ENCODE results near the gene CCDC183. TPM values are rescaled to one million over a fixed set of nuclear protein-coding genes. Genes with fewer than 3 reads are reported as not detected.

Gene CCDC183
- total and polyA plus RNA-seq, 4 donors, result 0.20 to 1.8 (median 1.0) TPM

DNA sequence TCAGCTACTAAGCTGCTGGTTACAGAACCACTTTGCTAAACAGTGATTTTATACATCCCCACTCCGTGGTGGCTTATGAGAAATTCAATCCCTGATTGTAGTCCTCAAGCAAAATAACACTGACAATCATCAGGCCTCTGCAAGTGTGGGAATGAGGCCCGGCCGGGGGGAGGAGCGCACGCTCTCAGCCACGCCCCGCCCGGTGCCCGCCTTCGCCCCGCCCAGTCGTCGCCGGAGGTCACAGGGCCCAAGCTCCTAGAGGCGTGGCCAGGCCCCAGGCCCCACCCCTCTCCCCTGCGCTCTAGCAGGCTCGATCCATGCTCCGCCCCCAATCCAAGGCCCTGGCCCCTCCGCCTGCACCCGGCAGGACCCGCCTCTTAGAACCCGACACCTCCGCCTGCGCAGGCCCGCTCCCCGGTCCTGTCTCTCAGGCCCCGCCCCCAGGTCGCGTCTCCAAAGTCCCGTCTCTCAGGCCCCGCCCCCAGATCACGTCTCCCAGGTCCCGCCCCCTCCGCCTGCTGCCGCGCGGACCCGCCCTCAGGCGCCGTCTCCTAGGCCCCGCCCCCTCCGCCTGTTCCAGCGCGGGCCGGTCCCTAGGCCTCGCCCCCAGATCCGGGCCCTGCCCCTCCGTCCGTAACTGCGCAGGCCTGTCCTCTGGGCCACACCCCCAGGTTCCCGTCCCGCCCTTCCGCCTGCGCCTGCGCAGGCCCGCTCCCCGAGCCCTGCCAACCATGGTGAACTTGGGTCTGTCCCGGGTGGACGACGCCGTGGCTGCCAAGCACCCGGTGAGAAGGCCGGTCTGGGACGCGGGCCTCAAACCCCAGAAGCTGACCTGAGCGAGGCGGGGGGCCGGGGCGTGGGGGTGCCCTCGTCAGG is 5.3 kb upstream of the CCDC183 start, which contains the start of gene TMEM141:
Gene TMEM141, plus strand, starts transcription at position 705 of the 876 bp plus-strand sequence. Its CDS starts 27 bp downstream, at position 732.
- Histone ChIP-seq H3K9me3 (ENCODE audit: control insufficient read depth in 4 of 4, low read length in 3 of 4) (no peaks in the 10 kb centered on the region), H3K27ac (ENCODE audit: low read depth in 1 of 2, low read length in 2 of 2) (peak within 1 kb of the TSS; percentile 91 to 92), H3K4me3 (ENCODE audit: low read depth in 1 of 3, low read length in 3 of 3) (peak within 1 kb of the TSS; percentile 67 to 78 (median 75)), H3K36me3 (ENCODE audit: control insufficient read depth in 4 of 4, insufficient read depth in 3 of 4, low read depth in 1 of 4, low read length in 3 of 4) (peaks cover 0 to 2% (median under 1%) of the 10 kb centered on the region in 4 donors), H3K4me1 (ENCODE audit: control insufficient read depth in 4 of 4, insufficient read depth in 4 of 4, low read length in 3 of 4) (peaks cover 6 to 62% (median 51%) of the 10 kb centered on the region in 4 donors), H3K27me3 (ENCODE audit: control insufficient read depth in 4 of 4, insufficient read depth in 4 of 4, low read length in 3 of 4) (no peaks in the 10 kb centered on the region), H3K9ac (ENCODE audit: low read depth in 1 of 2, low read length in 2 of 2) (peak within 1 kb of the TSS; percentile 60 to 76)
- under 1% methylated on average over 70 of the region's 70 CpGs for WGBS
- peak; percentile 100 for DNase-seq (ENCODE audit: low spot score)
- no peak for TF ChIP-seq RXRA (IDR thresholded peaks at IDR 0.05)
- TF ChIP-seq RAD21 (IDR thresholded peaks at IDR 0.05), result peak; percentile 21 to 22
- no peak for TF ChIP-seq HNF4G (IDR thresholded peaks at IDR 0.05)
- peak; percentile 4 for TF ChIP-seq REST (IDR thresholded peaks at IDR 0.05)
- no peak for TF ChIP-seq CTCF (IDR thresholded peaks at IDR 0.05; ENCODE audit: low read depth, low read length, missing input control)
- TF ChIP-seq SP1 (IDR thresholded peaks at IDR 0.05), result peak; percentile 88
- TF ChIP-seq YY1 (IDR thresholded peaks at IDR 0.05), result peak; percentile 66
- TF ChIP-seq GABPA (IDR thresholded peaks at IDR 0.05 in 1 of 2, conservative IDR thresholded peaks at IDR 0.05 in 1 of 2), result peak in 1 of 2 donors; percentile 79
- TF ChIP-seq HNF4A (conservative IDR thresholded peaks at IDR 0.05), result no peak
- no peak for TF ChIP-seq EGR1 (IDR thresholded peaks at IDR 0.05; ENCODE audit: low read depth in 2 of 2)
- TF ChIP-seq MAX (IDR thresholded peaks at IDR 0.05), result peak; percentile 24
- no peak for TF ChIP-seq ATF3 (IDR thresholded peaks at IDR 0.05)
- no peak for TF ChIP-seq NR2F2 (IDR thresholded peaks at IDR 0.05)
- no peak for TF ChIP-seq TAF1 (conservative IDR thresholded peaks at IDR 0.05)
- no peak for TF ChIP-seq FOXA2 (IDR thresholded peaks at IDR 0.05)
- TF ChIP-seq FOXA1 (IDR thresholded peaks at IDR 0.05), result no peak
- TF ChIP-seq, protein P1, sequence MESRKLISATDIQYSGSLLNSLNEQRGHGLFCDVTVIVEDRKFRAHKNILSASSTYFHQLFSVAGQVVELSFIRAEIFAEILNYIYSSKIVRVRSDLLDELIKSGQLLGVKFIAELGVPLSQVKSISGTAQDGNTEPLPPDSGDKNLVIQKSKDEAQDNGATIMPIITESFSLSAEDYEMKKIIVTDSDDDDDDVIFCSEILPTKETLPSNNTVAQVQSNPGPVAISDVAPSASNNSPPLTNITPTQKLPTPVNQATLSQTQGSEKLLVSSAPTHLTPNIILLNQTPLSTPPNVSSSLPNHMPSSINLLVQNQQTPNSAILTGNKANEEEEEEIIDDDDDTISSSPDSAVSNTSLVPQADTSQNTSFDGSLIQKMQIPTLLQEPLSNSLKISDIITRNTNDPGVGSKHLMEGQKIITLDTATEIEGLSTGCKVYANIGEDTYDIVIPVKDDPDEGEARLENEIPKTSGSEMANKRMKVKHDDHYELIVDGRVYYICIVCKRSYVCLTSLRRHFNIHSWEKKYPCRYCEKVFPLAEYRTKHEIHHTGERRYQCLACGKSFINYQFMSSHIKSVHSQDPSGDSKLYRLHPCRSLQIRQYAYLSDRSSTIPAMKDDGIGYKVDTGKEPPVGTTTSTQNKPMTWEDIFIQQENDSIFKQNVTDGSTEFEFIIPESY (IDR thresholded peaks at IDR 0.05), result no peak
- TF ChIP-seq JUND (IDR thresholded peaks at IDR 0.05), result no peak
